GM12872 (cell line): Measurements from ENCODE around the gene CHD5.

Experiments
- TF ChIP-seq, protein P1 (sequence below): IDR thresholded peaks from 3 replicates; pipeline ENCODE4 v1.5.1; 2011; ENCODE audit warnings: low read depth, mild to moderate bottlenecking, low read length, moderate library complexity; ENCODE audit not compliant: insufficient read depth

CHD5 gene

GRCh38 chr1:6183520-6183989 is 3.4 kb upstream of the CHD5 start:
- TF ChIP-seq, protein P1, sequence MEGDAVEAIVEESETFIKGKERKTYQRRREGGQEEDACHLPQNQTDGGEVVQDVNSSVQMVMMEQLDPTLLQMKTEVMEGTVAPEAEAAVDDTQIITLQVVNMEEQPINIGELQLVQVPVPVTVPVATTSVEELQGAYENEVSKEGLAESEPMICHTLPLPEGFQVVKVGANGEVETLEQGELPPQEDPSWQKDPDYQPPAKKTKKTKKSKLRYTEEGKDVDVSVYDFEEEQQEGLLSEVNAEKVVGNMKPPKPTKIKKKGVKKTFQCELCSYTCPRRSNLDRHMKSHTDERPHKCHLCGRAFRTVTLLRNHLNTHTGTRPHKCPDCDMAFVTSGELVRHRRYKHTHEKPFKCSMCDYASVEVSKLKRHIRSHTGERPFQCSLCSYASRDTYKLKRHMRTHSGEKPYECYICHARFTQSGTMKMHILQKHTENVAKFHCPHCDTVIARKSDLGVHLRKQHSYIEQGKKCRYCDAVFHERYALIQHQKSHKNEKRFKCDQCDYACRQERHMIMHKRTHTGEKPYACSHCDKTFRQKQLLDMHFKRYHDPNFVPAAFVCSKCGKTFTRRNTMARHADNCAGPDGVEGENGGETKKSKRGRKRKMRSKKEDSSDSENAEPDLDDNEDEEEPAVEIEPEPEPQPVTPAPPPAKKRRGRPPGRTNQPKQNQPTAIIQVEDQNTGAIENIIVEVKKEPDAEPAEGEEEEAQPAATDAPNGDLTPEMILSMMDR: no peak; the same call in 2 of the 3 replicates

- TF ChIP-seq, protein P1: no peak
These were observed 1.2 kb upstream of the CHD5 start for GRCh38 chr1:6181347-6181770.

DNA sequence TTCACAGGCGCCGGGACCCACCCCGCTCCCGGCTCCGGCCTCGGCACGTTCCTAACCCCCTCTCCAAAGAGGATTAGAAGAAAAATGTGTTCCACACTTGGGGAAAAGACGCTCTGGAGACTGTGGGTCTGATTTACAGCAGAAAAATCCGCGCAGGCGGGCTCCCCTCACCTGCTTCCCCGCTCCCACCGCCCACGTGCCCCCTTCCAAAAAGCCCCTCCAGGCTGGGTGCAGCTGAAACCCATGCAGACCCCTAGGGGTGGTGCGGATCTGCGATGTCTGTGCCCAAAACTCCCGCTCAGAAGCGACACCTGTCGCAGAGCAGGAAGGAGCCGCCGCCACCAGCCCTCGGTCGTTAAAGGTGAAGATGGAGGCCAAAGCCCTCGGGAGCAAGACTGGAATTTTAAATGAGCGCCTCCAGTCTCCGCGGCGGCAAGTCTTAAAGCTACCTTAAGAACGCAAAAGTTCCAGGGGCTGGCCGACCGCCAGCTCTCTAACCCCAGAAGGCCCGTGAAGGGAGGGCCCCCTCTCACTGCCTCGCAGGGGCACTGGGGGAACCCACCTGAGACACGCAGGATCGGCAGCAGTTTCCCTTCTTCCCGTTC is 688 bp upstream of the CHD5 start:
- TF ChIP-seq, protein P1: no peak

GRCh38 chr1:6179564-6180175 is 451 bp downstream of the CHD5 start:
- TF ChIP-seq, protein P1: no peak

DNA sequence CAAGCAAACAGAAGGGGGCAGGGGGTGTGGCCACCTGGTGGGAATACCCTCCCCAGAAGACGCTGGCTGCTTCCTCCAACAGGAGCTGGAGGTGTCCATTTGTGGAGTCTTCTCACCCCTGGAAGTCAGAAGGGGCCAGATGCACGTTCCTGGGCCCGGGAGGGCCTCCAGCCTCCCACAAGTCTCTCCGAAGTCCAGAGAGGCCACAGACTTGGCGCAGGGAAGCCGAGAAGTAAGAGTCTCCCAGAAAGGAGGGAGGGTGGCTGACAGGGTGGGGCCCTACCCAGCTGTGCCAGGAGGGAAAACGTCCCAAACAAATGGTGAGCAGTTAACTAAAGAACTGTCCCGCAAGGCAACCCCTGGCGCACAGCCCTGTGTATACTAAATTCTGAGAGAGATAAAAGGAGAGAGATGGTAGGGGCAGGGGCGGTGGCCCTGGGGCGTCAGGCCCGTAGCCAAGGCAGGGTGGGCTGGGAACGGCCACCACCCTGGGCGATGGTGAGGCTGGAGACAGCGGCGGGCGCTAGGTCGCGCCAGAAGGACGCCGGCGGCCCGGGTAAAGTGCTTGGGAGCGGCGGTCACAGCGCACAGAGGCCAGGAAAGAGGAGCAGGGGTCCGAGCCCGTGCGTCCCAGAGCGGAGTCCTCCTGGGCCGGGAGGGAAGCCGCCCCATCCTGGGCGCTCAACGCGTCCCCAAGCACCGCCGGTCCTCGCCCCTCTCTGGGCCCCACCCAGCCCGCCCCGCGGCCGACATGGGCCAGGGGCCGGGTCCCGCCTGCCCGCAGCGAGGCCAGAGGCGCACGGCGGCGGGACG is 1.2 kb downstream of the CHD5 start:
- TF ChIP-seq, protein P1: no peak

GRCh38 chr1:6177681-6178380 is 2.3 kb downstream of the CHD5 start:
- TF ChIP-seq, protein P1: no peak

DNA sequence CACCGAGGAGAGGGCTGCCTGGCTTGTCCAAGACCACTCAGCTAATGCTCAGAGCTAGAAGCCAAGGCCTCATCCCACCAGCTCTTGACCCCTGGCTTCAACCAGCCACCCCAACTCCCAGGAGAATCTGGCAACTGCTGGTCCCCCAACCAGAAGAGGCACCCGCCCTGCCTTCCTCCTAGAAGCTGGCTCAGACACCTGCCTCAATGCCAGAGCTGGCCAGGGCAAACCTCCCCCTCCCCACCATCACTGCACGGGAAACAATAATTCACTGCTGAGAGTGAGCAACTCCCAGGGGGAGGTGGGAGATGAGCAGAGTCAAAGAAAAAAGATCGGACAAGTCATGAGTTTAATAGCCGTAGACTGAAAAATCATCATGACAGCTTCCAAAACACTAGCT is 3.3 kb downstream of the CHD5 start:
- TF ChIP-seq, protein P1: no peak
